LNCaP clone FGC (cell line): ENCODE data around the gene SIRPA.

Experiments used
- DNase-seq: peaks from one replicate; pipeline ENCODE4 v3.0.0-alpha.2; 2011; ENCODE audit warnings: low read depth
- H3K4me3 ChIP-seq: 2 replicates; pipeline ENCODE4 v1.5.1; 2011; ENCODE audit warnings: mild to moderate bottlenecking, low read depth, low read length, control low read depth
- CTCF ChIP-seq: IDR thresholded peaks from 2 replicates; pipeline ENCODE4 v1.5.1; 2012; ENCODE audit warnings: mild to moderate bottlenecking; ENCODE audit not compliant: control insufficient read depth, insufficient read depth; ENCODE audit errors: extremely low read depth

The SIRPA gene

GRCh38 chr20:1952737-1953530 is 57.7 kb downstream of the SIRPA start:
- H3K4me3 ChIP-seq: no peak overlapping the region
- no peak for DNase-seq
- TF ChIP-seq CTCF: no peak

GRCh38 chr20:1953621-1954020 is 58.4 kb downstream of the SIRPA start:
- H3K4me3 ChIP-seq: no peak overlapping the region
- no peak for DNase-seq
- no peak for TF ChIP-seq CTCF

GRCh38 chr20:1955217-1955616 is 60.0 kb downstream of the SIRPA start:
- no peak for TF ChIP-seq CTCF
- DNase-seq: no peak
- no peak overlapping the region for H3K4me3 ChIP-seq

- no peak for TF ChIP-seq CTCF
- no peak overlapping the region for H3K4me3 ChIP-seq
- no peak for DNase-seq
Measured at GRCh38 chr20:1958426-1958825, 63.2 kb downstream of the SIRPA start.

- no peak overlapping the region for H3K4me3 ChIP-seq
- no peak for DNase-seq
- no peak for TF ChIP-seq CTCF
Measured at GRCh38 chr20:1959156-1959555, 63.9 kb downstream of the SIRPA start.

- no peak for DNase-seq
- TF ChIP-seq CTCF: no peak
- H3K4me3 ChIP-seq: no peak overlapping the region
Measured at GRCh38 chr20:1961374-1961773, 66.2 kb downstream of the SIRPA start.

GRCh38 chr20:1964061-1964460 is 68.9 kb downstream of the SIRPA start:
- no peak for DNase-seq
- TF ChIP-seq CTCF: no peak
- H3K4me3 ChIP-seq: no peak overlapping the region
